Colonic mucosa (tissue), 4 donors: Measurements from ENCODE around the gene PCCA. TPM values are rescaled to one million over a fixed set of nuclear protein-coding genes. Genes with fewer than 3 reads are reported as not detected.

ENCODE experiments used
- DNase-seq: peaks from one replicate; pipeline ENCODE4 v3.0.0-alpha.2; 2020
- H3K27ac ChIP-seq: fragments of 200-600 bp; one replicate; pipeline ENCODE4 v1.8.0; 2021
- H3K27me3 ChIP-seq: fragments of 200-600 bp; one replicate; pipeline ENCODE4 v1.8.0; 2021
- H3K36me3 ChIP-seq: fragments of 200-600 bp; one replicate; pipeline ENCODE4 v1.8.0; 2021
- H3K4me1 ChIP-seq: fragments of 200-600 bp; one replicate; pipeline ENCODE4 v1.8.0; 2021; ENCODE audit warnings: mild to moderate bottlenecking
- H3K4me3 ChIP-seq: fragments of 200-600 bp; one replicate; pipeline ENCODE4 v1.8.0; 2021
- H3K9ac ChIP-seq, 2 donors: one replicate each; pipeline ENCODE4 v1.7.0; 2013; ENCODE audit warnings: control low read depth in 2 of 2, low read depth in 2 of 2, low read length in 2 of 2
- H3K9me3 ChIP-seq: fragments of 200-600 bp; one replicate; pipeline ENCODE4 v1.8.0; 2021
- intact Hi-C: fragments of 100-400 bp; cut with DNase I; formaldehyde crosslinking; loops from one replicate; pipeline ENCODE4 v1.14.1; 2022
- total RNA-seq, 2 donors: library from RNA; stranded (reverse); fragmentation: NEBNext Ultra II Directional in 1 of 2; extraction: Animal tissue kit (Norgen Biotek cat#: 25700) in 1 of 2; gene quantifications; one replicate each; pipeline ENCODE4 v1.2.1, GENCODE V29; 2021
- TF ChIP-seq, protein P1 (sequence below): fragments of 200-600 bp; IDR thresholded peaks from one replicate; pipeline ENCODE4 v1.8.0; 2022; ENCODE audit warnings: antibody characterized with exemption, mild to moderate bottlenecking
- donor health status: healthy.
- donor health status: DM: no; HTN: no; CAD: no.
- donor health status: DM: no; HTN: no; CAD: no.

Gene PCCA
- total RNA-seq, 2 donors from 2014 or later = 65.5 to 109 TPM

DNA sequence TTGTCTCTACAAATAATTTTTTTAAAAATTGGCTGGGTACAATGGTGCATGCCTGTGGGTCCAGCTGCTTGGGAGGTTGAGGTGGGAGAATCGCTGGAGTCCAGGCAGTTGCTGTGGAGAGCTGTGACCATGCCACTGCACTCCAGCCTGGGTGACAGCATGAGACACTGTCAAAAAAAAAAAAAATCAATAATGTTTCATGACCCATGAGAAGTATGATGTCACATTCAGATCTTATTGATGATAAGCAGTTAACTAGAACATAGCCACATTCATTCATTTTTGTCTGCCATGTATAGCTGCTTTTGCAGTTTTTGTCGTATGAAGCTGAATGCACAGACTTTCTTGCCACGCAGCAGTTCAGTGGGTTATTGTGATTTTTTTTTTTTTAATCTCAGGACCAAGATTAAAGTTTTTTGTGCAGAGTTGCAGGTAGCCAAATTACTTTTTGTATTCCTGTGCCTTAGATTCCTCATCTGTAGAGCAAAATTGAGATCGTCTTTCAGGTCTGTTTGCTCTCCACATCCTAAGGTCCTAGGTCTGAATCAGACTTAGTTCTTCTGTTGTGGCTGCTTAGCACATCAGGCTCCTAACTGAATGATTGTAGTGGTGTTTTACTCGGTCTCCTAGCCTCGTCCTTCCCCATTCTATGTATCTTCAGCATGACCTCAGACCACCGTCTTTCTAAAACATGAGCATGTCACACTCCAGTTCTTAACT, 354.5 kb downstream of the PCCA start:
- Histone ChIP-seq H3K9ac (no peak overlapping the region), H3K9me3 (no peaks in the 10 kb centered on the region), H3K4me3 (no peak overlapping the region), H3K27me3 (no peaks in the 10 kb centered on the region), H3K36me3 (no peaks in the 10 kb centered on the region), H3K27ac (no peak overlapping the region), H3K4me1 (no peaks in the 10 kb centered on the region)
- no peak for DNase-seq
- TF ChIP-seq, protein P1, sequence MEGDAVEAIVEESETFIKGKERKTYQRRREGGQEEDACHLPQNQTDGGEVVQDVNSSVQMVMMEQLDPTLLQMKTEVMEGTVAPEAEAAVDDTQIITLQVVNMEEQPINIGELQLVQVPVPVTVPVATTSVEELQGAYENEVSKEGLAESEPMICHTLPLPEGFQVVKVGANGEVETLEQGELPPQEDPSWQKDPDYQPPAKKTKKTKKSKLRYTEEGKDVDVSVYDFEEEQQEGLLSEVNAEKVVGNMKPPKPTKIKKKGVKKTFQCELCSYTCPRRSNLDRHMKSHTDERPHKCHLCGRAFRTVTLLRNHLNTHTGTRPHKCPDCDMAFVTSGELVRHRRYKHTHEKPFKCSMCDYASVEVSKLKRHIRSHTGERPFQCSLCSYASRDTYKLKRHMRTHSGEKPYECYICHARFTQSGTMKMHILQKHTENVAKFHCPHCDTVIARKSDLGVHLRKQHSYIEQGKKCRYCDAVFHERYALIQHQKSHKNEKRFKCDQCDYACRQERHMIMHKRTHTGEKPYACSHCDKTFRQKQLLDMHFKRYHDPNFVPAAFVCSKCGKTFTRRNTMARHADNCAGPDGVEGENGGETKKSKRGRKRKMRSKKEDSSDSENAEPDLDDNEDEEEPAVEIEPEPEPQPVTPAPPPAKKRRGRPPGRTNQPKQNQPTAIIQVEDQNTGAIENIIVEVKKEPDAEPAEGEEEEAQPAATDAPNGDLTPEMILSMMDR = no peak
- intact Hi-C loops = no loop called here

DNA sequence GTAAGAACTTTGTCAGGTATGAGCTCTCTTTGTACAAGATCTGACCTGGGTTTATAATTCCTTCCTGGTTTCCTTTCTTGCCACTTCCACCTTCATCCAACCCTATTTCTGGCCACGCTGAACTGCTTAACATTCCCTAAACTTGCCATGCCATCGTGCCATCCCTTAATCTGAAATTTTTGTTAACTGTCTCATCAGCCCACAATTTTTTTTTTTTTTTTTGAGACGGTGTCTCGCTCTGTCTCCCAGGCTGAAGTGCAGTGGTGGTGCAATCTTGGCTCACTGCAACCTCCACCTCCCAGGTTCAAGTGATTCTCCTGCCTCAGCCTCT, 355.1 kb downstream of the PCCA start:
- Histone ChIP-seq H3K36me3 (no peaks in the 10 kb centered on the region), H3K27me3 (no peaks in the 10 kb centered on the region), H3K27ac (no peak overlapping the region), H3K4me1 (no peaks in the 10 kb centered on the region), H3K9me3 (no peaks in the 10 kb centered on the region), H3K4me3 (no peak overlapping the region), H3K9ac (no peak overlapping the region)
- intact Hi-C loops = no loop called here
- no peak for DNase-seq
- TF ChIP-seq, protein P1 = no peak

- no peaks in the 10 kb centered on the region for H3K36me3 ChIP-seq
- no peaks in the 10 kb centered on the region for H3K4me1 ChIP-seq
- no peak overlapping the region for H3K4me3 ChIP-seq
- intact Hi-C loops = no loop called here
- H3K27me3 ChIP-seq = no peaks in the 10 kb centered on the region
- TF ChIP-seq, protein P1 = no peak
- no peak for DNase-seq
- no peaks in the 10 kb centered on the region for H3K9me3 ChIP-seq
- H3K9ac ChIP-seq = no peak overlapping the region
- H3K27ac ChIP-seq = no peak overlapping the region
Measured at GRCh38 chr13:100447831-100448230, 358.9 kb downstream of the PCCA start.

DNA sequence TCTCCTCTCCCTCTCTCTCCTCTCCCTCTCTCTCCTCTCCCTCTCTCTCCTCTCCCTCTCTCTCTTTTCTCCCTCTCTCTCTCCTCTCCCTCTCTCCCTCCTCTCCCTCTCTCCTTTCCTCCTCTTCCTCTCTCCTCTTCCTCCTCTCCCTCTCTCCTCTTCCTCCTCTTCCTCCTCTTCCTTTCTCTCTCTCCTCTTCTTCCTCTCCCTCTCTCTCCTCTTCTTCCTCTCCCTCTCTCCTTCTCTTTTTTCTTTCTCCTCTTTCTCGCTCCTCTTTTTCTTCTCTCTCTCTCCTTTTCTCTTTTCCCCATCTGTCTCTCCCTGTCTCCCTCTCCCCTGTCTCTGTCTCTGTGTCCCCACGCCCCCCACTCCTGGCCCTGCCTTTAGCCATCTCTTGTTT, 363.0 kb downstream of the PCCA start:
- DNase-seq = no peak
- no peaks in the 10 kb centered on the region for H3K27me3 ChIP-seq
- no peak overlapping the region for H3K4me3 ChIP-seq
- H3K9me3 ChIP-seq = no peaks in the 10 kb centered on the region
- H3K9ac ChIP-seq = no peak overlapping the region
- H3K4me1 ChIP-seq = no peaks in the 10 kb centered on the region
- TF ChIP-seq, protein P1 = no peak
- H3K27ac ChIP-seq = no peak overlapping the region
- H3K36me3 ChIP-seq = no peaks in the 10 kb centered on the region
- intact Hi-C loops = no loop called here

DNA sequence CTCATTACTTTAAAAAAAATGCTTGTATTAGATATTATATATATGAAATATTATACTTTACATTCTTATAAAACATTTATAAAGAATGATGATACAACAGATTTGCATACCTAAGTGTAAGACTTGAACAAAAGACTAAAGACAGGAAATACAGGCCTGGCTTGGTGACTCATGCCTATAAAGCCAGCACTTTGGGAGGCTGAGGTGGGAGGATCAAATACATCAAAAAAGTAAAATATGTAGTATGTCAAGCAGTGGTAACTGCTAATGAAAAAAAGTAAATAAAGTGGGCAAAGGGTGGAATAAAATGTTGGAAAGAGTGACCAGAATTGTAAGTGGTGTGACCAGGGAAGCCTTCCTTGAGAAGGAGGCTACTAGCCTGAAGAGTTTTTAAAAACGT, 366.0 kb downstream of the PCCA start:
- intact Hi-C loops = no loop called here
- Histone ChIP-seq H3K27me3 (no peaks in the 10 kb centered on the region), H3K4me1 (no peaks in the 10 kb centered on the region), H3K36me3 (no peaks in the 10 kb centered on the region), H3K27ac (no peak overlapping the region), H3K4me3 (no peak overlapping the region), H3K9me3 (no peaks in the 10 kb centered on the region), H3K9ac (no peak overlapping the region)
- TF ChIP-seq, protein P1 = no peak
- peak; percentile 42 for DNase-seq
